ENCODE results near the gene KCNJ5. TPM values are rescaled to one million over a fixed set of nuclear protein-coding genes. Genes with fewer than 3 reads are reported as not detected.

The KCNJ5 gene
- total RNA-seq, 1 donor from 2014 or later, result 8.5 TPM

- DNase-seq (no peak), ATAC-seq (no peak)
- Histone ChIP-seq H3K9me3 (no peaks in the 10 kb centered on the region), H3K27ac (no peak overlapping the region), H3K4me1 (no peaks in the 10 kb centered on the region), H3K27me3 (peaks cover 3% of the 10 kb centered on the region), H3K4me3 (no peak overlapping the region), H3K36me3 (no peaks in the 10 kb centered on the region)
- intact Hi-C loops (cut with DNase I), result no loop called here
- TF ChIP-seq CTCF (IDR thresholded peaks at IDR 0.05), result no peak
Observed at GRCh38 chr11:128921793-128922192, 30.6 kb downstream of the KCNJ5 start.

GRCh38 chr11:128924104-128924503, 32.9 kb downstream of the KCNJ5 start:
- no peaks in the 10 kb centered on the region for H3K4me1 ChIP-seq
- no peak for TF ChIP-seq CTCF (IDR thresholded peaks at IDR 0.05)
- no peak for DNase-seq
- no peaks in the 10 kb centered on the region for H3K9me3 ChIP-seq
- peaks cover 3% of the 10 kb centered on the region for H3K27me3 ChIP-seq
- intact Hi-C loops (cut with DNase I), result no loop called here
- no peak overlapping the region for H3K4me3 ChIP-seq
- no peak for ATAC-seq
- no peak overlapping the region for H3K27ac ChIP-seq
- no peaks in the 10 kb centered on the region for H3K36me3 ChIP-seq

- no peak for ATAC-seq
- TF ChIP-seq CTCF (IDR thresholded peaks at IDR 0.05), result no peak
Observed at GRCh38 chr11:128924510-128925249, 33.5 kb downstream of the KCNJ5 start.

GRCh38 chr11:128925250-128925600, 34.1 kb downstream of the KCNJ5 start:
- intact Hi-C loops (cut with DNase I), result no loop called here
- ATAC-seq, result no peak
- no peaks in the 10 kb centered on the region for H3K4me1 ChIP-seq

More at GRCh38 chr11:128924510-128925249, 33.5 kb downstream of the KCNJ5 start:
- H3K4me3 ChIP-seq, result no peak overlapping the region
- no peak for DNase-seq
- no peak overlapping the region for H3K27ac ChIP-seq
- H3K4me1 ChIP-seq, result no peaks in the 10 kb centered on the region
- no peaks in the 10 kb centered on the region for H3K9me3 ChIP-seq
- peaks cover 3% of the 10 kb centered on the region for H3K27me3 ChIP-seq
- intact Hi-C loops (cut with DNase I), result no loop called here
- no peaks in the 10 kb centered on the region for H3K36me3 ChIP-seq

GRCh38 chr11:128926000-128926399, 34.8 kb downstream of the KCNJ5 start:
- Histone ChIP-seq H3K27ac (no peak overlapping the region), H3K36me3 (no peaks in the 10 kb centered on the region), H3K4me1 (no peaks in the 10 kb centered on the region), H3K4me3 (no peak overlapping the region), H3K27me3 (peaks cover 3% of the 10 kb centered on the region), H3K9me3 (no peaks in the 10 kb centered on the region)
- DNase-seq (no peak), ATAC-seq (no peak)
- no peak for TF ChIP-seq CTCF (IDR thresholded peaks at IDR 0.05)
- intact Hi-C loops (cut with DNase I), result no loop called here

More at GRCh38 chr11:128925250-128925600, 34.1 kb downstream of the KCNJ5 start:
- DNase-seq, result no peak
- no peaks in the 10 kb centered on the region for H3K9me3 ChIP-seq
- H3K36me3 ChIP-seq, result no peaks in the 10 kb centered on the region
- peaks cover 3% of the 10 kb centered on the region for H3K27me3 ChIP-seq
- H3K27ac ChIP-seq, result no peak overlapping the region
- no peak overlapping the region for H3K4me3 ChIP-seq
- no peak for TF ChIP-seq CTCF (IDR thresholded peaks at IDR 0.05)
